Astrocyte (in vitro differentiated cells and primary cell): ENCODE data around the gene SGMS2. TPM values are rescaled to one million over a fixed set of nuclear protein-coding genes. Genes with fewer than 3 reads are reported as not detected.

ENCODE experiments used
- DNase-seq: peaks from one replicate; pipeline ENCODE4 v3.0.0-alpha.2; 2010; ENCODE audit warnings: low read depth
- FAIRE-seq: peaks from 2 replicates; lab custom pipeline; 2011; peaks lifted over from hg19 to GRCh38; lab: Jason Lieb, UNC
- H2AFZ ChIP-seq: 2 replicates; pipeline ENCODE4 v1.6.0; 2012; ENCODE audit warnings: low read depth, low read length, inconsistent platforms
- H3K27ac ChIP-seq: 2 replicates; pipeline ENCODE4 v1.5.1; 2011; ENCODE audit warnings: low read depth, low read length, inconsistent platforms
- H3K27me3 ChIP-seq: 2 replicates; pipeline ENCODE4 v1.6.0; 2011; ENCODE audit warnings: low read length, inconsistent platforms; ENCODE audit not compliant: insufficient read depth
- H3K36me3 ChIP-seq: 2 replicates; pipeline ENCODE4 v1.5.1; 2011; ENCODE audit warnings: low read length, inconsistent platforms; ENCODE audit not compliant: insufficient read depth
- H3K4me1 ChIP-seq: 2 replicates; pipeline ENCODE4 v1.5.1; 2011; ENCODE audit warnings: low read length, inconsistent platforms; ENCODE audit not compliant: insufficient read depth
- H3K4me2 ChIP-seq: 2 replicates; pipeline ENCODE4 v1.6.0; 2012; ENCODE audit warnings: low read length, inconsistent platforms
- H3K4me3 ChIP-seq: 2 replicates; pipeline ENCODE4 v1.5.1; 2011; ENCODE audit warnings: low read depth, mild to moderate bottlenecking, low read length, inconsistent platforms; ENCODE audit not compliant: insufficient read depth
- H3K79me2 ChIP-seq: 2 replicates; pipeline ENCODE4 v1.6.0; 2012; ENCODE audit warnings: mild to moderate bottlenecking, low read length, inconsistent platforms; ENCODE audit not compliant: insufficient read depth
- H3K9ac ChIP-seq: 2 replicates; pipeline ENCODE4 v1.6.0; 2012; ENCODE audit warnings: mild to moderate bottlenecking, low read length, inconsistent platforms
- H3K9me3 ChIP-seq: 2 replicates; pipeline ENCODE4 v1.5.1; 2012; ENCODE audit warnings: low read depth, mild to moderate bottlenecking, low read length, inconsistent platforms; ENCODE audit not compliant: insufficient read depth
- H4K20me1 ChIP-seq: 2 replicates; pipeline ENCODE4 v1.6.0; 2012; ENCODE audit warnings: low read length, inconsistent platforms; ENCODE audit not compliant: insufficient read depth
- H3K27ac Mint-ChIP-seq: one replicate; pipeline ENCODE4 v1.8.0; 2021; ENCODE audit warnings: mild to moderate bottlenecking, mixed read lengths; ENCODE audit not compliant: unreplicated experiment
- H3K27me3 Mint-ChIP-seq: one replicate; pipeline ENCODE4 v1.8.0; 2021; ENCODE audit warnings: low read depth, mixed read lengths; ENCODE audit not compliant: unreplicated experiment
- H3K36me3 Mint-ChIP-seq: one replicate; pipeline ENCODE4 v1.8.0; 2021; ENCODE audit warnings: low read depth, mixed read lengths; ENCODE audit not compliant: unreplicated experiment
- H3K4me1 Mint-ChIP-seq: one replicate; pipeline ENCODE4 v1.8.0; 2021; ENCODE audit warnings: low read depth, mixed read lengths; ENCODE audit not compliant: unreplicated experiment
- H3K4me3 Mint-ChIP-seq: one replicate; pipeline ENCODE4 v1.8.0; 2021; ENCODE audit warnings: mild to moderate bottlenecking, moderate library complexity, mixed read lengths; ENCODE audit not compliant: unreplicated experiment
- H3K9me3 Mint-ChIP-seq: one replicate; pipeline ENCODE4 v1.8.0; 2021; ENCODE audit warnings: mild to moderate bottlenecking, mixed read lengths; ENCODE audit not compliant: unreplicated experiment
- EZH2 ChIP-seq: IDR thresholded peaks from 2 replicates; pipeline ENCODE4 v1.6.1; 2012; ENCODE audit warnings: mild to moderate bottlenecking, low read length, inconsistent platforms; ENCODE audit not compliant: insufficient read depth
- total RNA-seq: library from RNA; stranded (reverse); gene quantifications from 2 replicates; pipeline ENCODE4 v1.2.1, GENCODE V29; 2021
- TF ChIP-seq, protein P1 (sequence below): IDR thresholded peaks from 2 replicates; pipeline ENCODE4 v1.5.1; 2011; ENCODE audit warnings: low read depth, mild to moderate bottlenecking, inconsistent platforms, low read length, moderate library complexity; ENCODE audit not compliant: insufficient read depth

SGMS2 gene
- total RNA-seq, 1 donor from 2014 or later = 48.1 TPM

GRCh38 chr4:107894138-107894603, 69.4 kb downstream of the SGMS2 start:
- Histone ChIP-seq H3K27ac (no peak overlapping the region), H3K79me2 (no peaks in the 10 kb centered on the region), H3K4me2 (no peak overlapping the region), H3K9ac (no peak overlapping the region), H3K4me1 (peaks cover 14% of the 10 kb centered on the region), H2AFZ (no peak overlapping the region), H3K27me3 (peaks cover 8% of the 10 kb centered on the region), H3K36me3 (no peaks in the 10 kb centered on the region), H4K20me1 (peaks cover 4% of the 10 kb centered on the region), H3K4me3 (no peak overlapping the region), H3K9me3 (no peaks in the 10 kb centered on the region)
- Mint-ChIP-seq H3K36me3 (peaks cover 8% of the 10 kb centered on the region), H3K9me3 (peaks cover 3% of the 10 kb centered on the region), H3K4me1 (peaks cover 27% of the 10 kb centered on the region), H3K27ac (peak overlapping the region; percentile 60), H3K4me3 (no peak overlapping the region), H3K27me3 (no peaks in the 10 kb centered on the region)
- FAIRE-seq (no peak), DNase-seq (no peak)
- TF ChIP-seq EZH2 = no peak
- TF ChIP-seq, protein P1, sequence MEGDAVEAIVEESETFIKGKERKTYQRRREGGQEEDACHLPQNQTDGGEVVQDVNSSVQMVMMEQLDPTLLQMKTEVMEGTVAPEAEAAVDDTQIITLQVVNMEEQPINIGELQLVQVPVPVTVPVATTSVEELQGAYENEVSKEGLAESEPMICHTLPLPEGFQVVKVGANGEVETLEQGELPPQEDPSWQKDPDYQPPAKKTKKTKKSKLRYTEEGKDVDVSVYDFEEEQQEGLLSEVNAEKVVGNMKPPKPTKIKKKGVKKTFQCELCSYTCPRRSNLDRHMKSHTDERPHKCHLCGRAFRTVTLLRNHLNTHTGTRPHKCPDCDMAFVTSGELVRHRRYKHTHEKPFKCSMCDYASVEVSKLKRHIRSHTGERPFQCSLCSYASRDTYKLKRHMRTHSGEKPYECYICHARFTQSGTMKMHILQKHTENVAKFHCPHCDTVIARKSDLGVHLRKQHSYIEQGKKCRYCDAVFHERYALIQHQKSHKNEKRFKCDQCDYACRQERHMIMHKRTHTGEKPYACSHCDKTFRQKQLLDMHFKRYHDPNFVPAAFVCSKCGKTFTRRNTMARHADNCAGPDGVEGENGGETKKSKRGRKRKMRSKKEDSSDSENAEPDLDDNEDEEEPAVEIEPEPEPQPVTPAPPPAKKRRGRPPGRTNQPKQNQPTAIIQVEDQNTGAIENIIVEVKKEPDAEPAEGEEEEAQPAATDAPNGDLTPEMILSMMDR = no peak

DNA sequence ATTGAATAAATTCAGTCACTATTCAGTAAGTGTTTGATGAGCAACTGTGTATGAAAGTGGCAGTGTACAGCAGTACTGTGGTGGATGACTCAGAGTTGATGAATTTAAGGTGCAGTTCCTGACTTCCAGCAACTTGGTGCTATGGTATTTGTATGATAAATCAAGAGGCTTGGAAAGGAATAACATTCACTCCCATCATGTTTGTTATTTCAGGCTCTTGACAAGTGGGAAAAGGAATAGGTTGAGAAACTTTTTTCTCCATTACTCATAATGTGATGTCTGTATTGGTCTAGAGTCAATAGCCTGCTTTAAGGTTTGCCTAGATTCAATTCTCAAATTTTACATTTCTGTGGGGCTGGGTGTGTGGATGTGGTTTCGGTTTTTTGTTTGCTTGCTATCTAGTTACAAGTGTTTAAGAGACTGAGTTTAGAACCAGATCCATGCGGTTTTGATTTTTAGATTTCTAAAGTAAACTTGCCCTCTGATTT, 71.5 kb downstream of the SGMS2 start:
- TF ChIP-seq EZH2 = no peak
- TF ChIP-seq, protein P1 = no peak
- Mint-ChIP-seq H3K4me3 (peak overlapping the region; percentile 42), H3K36me3 (peaks cover 16% of the 10 kb centered on the region), H3K4me1 (peaks cover 27% of the 10 kb centered on the region), H3K9me3 (peaks cover 3% of the 10 kb centered on the region), H3K27ac (peak overlapping the region; percentile 93), H3K27me3 (no peaks in the 10 kb centered on the region)
- Histone ChIP-seq H3K9me3 (no peaks in the 10 kb centered on the region), H3K4me3 (peak overlapping the region; percentile 43), H4K20me1 (peaks cover 4% of the 10 kb centered on the region), H3K79me2 (no peaks in the 10 kb centered on the region), H3K4me1 (peaks cover 14% of the 10 kb centered on the region), H3K27ac (peak overlapping the region; percentile 77), H2AFZ (no peak overlapping the region), H3K9ac (peak overlapping the region; percentile 52), H3K36me3 (no peaks in the 10 kb centered on the region), H3K27me3 (peaks cover 23% of the 10 kb centered on the region), H3K4me2 (peak overlapping the region; percentile 77)
- DNase-seq (peak; percentile 100), FAIRE-seq (peak; percentile 100)

DNA sequence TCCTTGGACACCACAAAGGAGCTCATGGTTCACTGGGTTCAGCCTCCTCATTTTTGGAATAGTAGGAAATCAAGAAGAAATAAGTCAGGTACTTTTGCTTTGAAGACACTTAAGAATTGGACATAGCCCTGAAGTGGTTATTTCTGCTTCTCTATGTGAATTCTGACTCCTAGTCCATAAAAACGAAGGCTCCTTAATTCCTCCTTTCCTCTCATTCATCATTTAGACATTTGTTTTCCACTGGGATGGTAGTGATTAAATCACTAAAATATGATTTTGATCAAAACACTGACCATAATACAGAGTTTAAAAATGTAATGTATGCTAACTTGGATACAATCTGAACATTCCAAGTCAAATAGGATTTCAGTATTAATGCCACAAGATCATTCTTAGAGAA, 71.9 kb downstream of the SGMS2 start:
- Histone ChIP-seq H3K9me3 (no peaks in the 10 kb centered on the region), H3K27ac (peak overlapping the region; percentile 77), H3K79me2 (no peaks in the 10 kb centered on the region), H3K36me3 (no peaks in the 10 kb centered on the region), H2AFZ (no peak overlapping the region), H3K9ac (peak overlapping the region; percentile 52), H3K4me3 (peak overlapping the region; percentile 43), H3K4me1 (peaks cover 14% of the 10 kb centered on the region), H3K27me3 (peaks cover 23% of the 10 kb centered on the region), H3K4me2 (peak overlapping the region; percentile 77), H4K20me1 (peaks cover 4% of the 10 kb centered on the region)
- H3K9me3 Mint-ChIP-seq = no peaks in the 10 kb centered on the region
- peaks cover 13% of the 10 kb centered on the region for H3K36me3 Mint-ChIP-seq
- H3K4me1 Mint-ChIP-seq = peaks cover 27% of the 10 kb centered on the region
- no peak for DNase-seq
- TF ChIP-seq, protein P1 = no peak
- no peak for TF ChIP-seq EZH2
- no peaks in the 10 kb centered on the region for H3K27me3 Mint-ChIP-seq
- H3K27ac Mint-ChIP-seq = peak overlapping the region; percentile 93
- H3K4me3 Mint-ChIP-seq = peak overlapping the region; percentile 42
- FAIRE-seq = peak; percentile 62
